Measurements from ENCODE around the gene ZNF620. TPM values are rescaled to one million over a fixed set of nuclear protein-coding genes. Genes with fewer than 3 reads are reported as not detected.
"Not testable (repeated sequence)": the region's sequence is repeated elsewhere in the genome, so short reads cannot be mapped to it uniquely, and the experiment has no call there.

Gene ZNF620
- total and polyA plus RNA-seq, 2 experiments from 2014 or later: 0.32 to 0.86 TPM

GRCh38 chr3:40546816-40547215, 41.0 kb downstream of the ZNF620 start:
- Histone ChIP-seq H4K20me1 (ENCODE audit: insufficient read depth) (no peaks in the 10 kb centered on the region), H3K4me1 (ENCODE audit: insufficient read depth) (peaks cover 3% of the 10 kb centered on the region; the same call in 1 of the 2 replicates), H3K27me3 (replicated peaks; ENCODE audit: insufficient read depth) (no peaks in the 10 kb centered on the region), H3K9me3 (ENCODE audit: low read depth) (no peaks in the 10 kb centered on the region), H3K9me2 (ENCODE audit: insufficient read depth) (peaks cover 7% of the 10 kb centered on the region; the same call in 1 of the 2 replicates), H3K4me3 (no peak overlapping the region), H3K4me2 (ENCODE audit: unreplicated experiment) (no peak overlapping the region), H2AFZ (no peak overlapping the region), H3K9ac (no peak overlapping the region), H3K36me3 (ENCODE audit: low read depth) (no peaks in the 10 kb centered on the region), H3K27ac (no peak overlapping the region), H3K79me2 (ENCODE audit: insufficient read depth) (no peaks in the 10 kb centered on the region), H3F3A (ENCODE audit: insufficient read depth) (peaks cover 10% of the 10 kb centered on the region; the same call in 1 of the 2 replicates)
- in situ Hi-C loops (cut with MboI): no loop called here
- DNase-seq: peak; percentile 88
- no peak for TF ChIP-seq EZH2phosphoT487 (IDR thresholded peaks at IDR 0.05; ENCODE audit: insufficient read depth, low read depth)
- no peak for TF ChIP-seq EZH2 (IDR thresholded peaks at IDR 0.05; ENCODE audit: insufficient read depth, poor library complexity, severe bottlenecking)
- 4 to 13% methylated on average over 1 of the region's 1 CpG for WGBS, 2 experiments (ENCODE audit: low coverage in 1 of 2, low lambda C conversion rate in 2 of 2, missing lambda C conversion rate in 2 of 2)

GRCh38 chr3:40550167-40550566, 44.3 kb downstream of the ZNF620 start:
- Histone ChIP-seq H3K27me3 (replicated peaks; ENCODE audit: insufficient read depth) (no peaks in the 10 kb centered on the region), H2AFZ (no peak overlapping the region), H3K4me1 (ENCODE audit: insufficient read depth) (peaks cover 3% of the 10 kb centered on the region; the same call in 1 of the 2 replicates), H3K9ac (no peak overlapping the region), H3F3A (ENCODE audit: insufficient read depth) (peaks cover 10% of the 10 kb centered on the region; the same call in 1 of the 2 replicates), H3K27ac (no peak overlapping the region), H3K79me2 (ENCODE audit: insufficient read depth) (no peaks in the 10 kb centered on the region), H3K36me3 (ENCODE audit: low read depth) (no peaks in the 10 kb centered on the region), H3K9me2 (ENCODE audit: insufficient read depth) (peaks cover 7% of the 10 kb centered on the region; the same call in 1 of the 2 replicates), H3K9me3 (ENCODE audit: low read depth) (no peaks in the 10 kb centered on the region), H3K4me2 (ENCODE audit: unreplicated experiment) (no peak overlapping the region), H3K4me3 (no peak overlapping the region), H4K20me1 (ENCODE audit: insufficient read depth) (no peaks in the 10 kb centered on the region)
- no peak for TF ChIP-seq EZH2 (IDR thresholded peaks at IDR 0.05; ENCODE audit: insufficient read depth, poor library complexity, severe bottlenecking)
- no peak for TF ChIP-seq EZH2phosphoT487 (IDR thresholded peaks at IDR 0.05; ENCODE audit: insufficient read depth, low read depth)
- in situ Hi-C loops (cut with MboI): no loop called here
- DNase-seq: no peak
- 85 to 96% methylated on average over 1 of the region's 1 CpG for WGBS, 2 experiments (ENCODE audit: low coverage in 1 of 2, low lambda C conversion rate in 2 of 2, missing lambda C conversion rate in 2 of 2)

GRCh38 chr3:40557575-40558161, 51.8 kb downstream of the ZNF620 start:
- Histone ChIP-seq H3K4me3 (no peak overlapping the region), H3K4me1 (ENCODE audit: insufficient read depth) (no peaks in the 10 kb centered on the region), H3K9me3 (ENCODE audit: low read depth) (no peaks in the 10 kb centered on the region), H3K79me2 (ENCODE audit: insufficient read depth) (no peaks in the 10 kb centered on the region), H3F3A (ENCODE audit: insufficient read depth) (no peaks in the 10 kb centered on the region), H3K27ac (no peak overlapping the region), H3K9ac (no peak overlapping the region), H2AFZ (no peak overlapping the region), H3K9me2 (ENCODE audit: insufficient read depth) (no peaks in the 10 kb centered on the region), H3K36me3 (ENCODE audit: low read depth) (no peaks in the 10 kb centered on the region), H3K4me2 (ENCODE audit: unreplicated experiment) (no peak overlapping the region), H3K27me3 (replicated peaks; ENCODE audit: insufficient read depth) (no peaks in the 10 kb centered on the region), H4K20me1 (ENCODE audit: insufficient read depth) (no peaks in the 10 kb centered on the region)
- no peak for DNase-seq
- 71 to 72% methylated on average over 7 of the region's 7 CpGs for WGBS, 2 experiments (ENCODE audit: low coverage in 1 of 2, low lambda C conversion rate in 2 of 2, missing lambda C conversion rate in 2 of 2)
- in situ Hi-C loops (cut with MboI): no loop called here
- TF ChIP-seq EZH2 (IDR thresholded peaks at IDR 0.05; ENCODE audit: insufficient read depth, poor library complexity, severe bottlenecking): no peak
- no peak for TF ChIP-seq EZH2phosphoT487 (IDR thresholded peaks at IDR 0.05; ENCODE audit: insufficient read depth, low read depth)

GRCh38 chr3:40562482-40562881, 56.6 kb downstream of the ZNF620 start:
- H3K36me3 ChIP-seq (ENCODE audit: low read depth); H3K27me3 ChIP-seq (replicated peaks; ENCODE audit: insufficient read depth); H3K27ac ChIP-seq; H3K4me1 ChIP-seq (ENCODE audit: insufficient read depth); H3K79me2 ChIP-seq (ENCODE audit: insufficient read depth); H3K9me3 ChIP-seq (ENCODE audit: low read depth); H3K9me2 ChIP-seq (ENCODE audit: insufficient read depth); DNase-seq; H4K20me1 ChIP-seq (ENCODE audit: insufficient read depth); H3F3A ChIP-seq (ENCODE audit: insufficient read depth); H3K9ac ChIP-seq; in situ Hi-C loops (cut with MboI); H2AFZ ChIP-seq; H3K4me3 ChIP-seq; H3K4me2 ChIP-seq (ENCODE audit: unreplicated experiment): not testable (repeated sequence)
- WGBS, 2 experiments (ENCODE audit: low coverage in 1 of 2, low lambda C conversion rate in 2 of 2, missing lambda C conversion rate in 2 of 2): 60 to 64% methylated on average over 7 to 9 of the region's 9 CpGs

- H3K79me2 ChIP-seq (ENCODE audit: insufficient read depth); H3K36me3 ChIP-seq (ENCODE audit: low read depth); DNase-seq; H2AFZ ChIP-seq; H3K27me3 ChIP-seq (replicated peaks; ENCODE audit: insufficient read depth); H3K4me3 ChIP-seq; H3K4me2 ChIP-seq (ENCODE audit: unreplicated experiment); H4K20me1 ChIP-seq (ENCODE audit: insufficient read depth); H3F3A ChIP-seq (ENCODE audit: insufficient read depth); H3K4me1 ChIP-seq (ENCODE audit: insufficient read depth); H3K9me3 ChIP-seq (ENCODE audit: low read depth); H3K27ac ChIP-seq; H3K9ac ChIP-seq; H3K9me2 ChIP-seq (ENCODE audit: insufficient read depth); in situ Hi-C loops (cut with MboI): not testable (repeated sequence)
- 67 to 70% methylated on average over 5 of the region's 5 CpGs for WGBS, 2 experiments (ENCODE audit: low coverage in 1 of 2, low lambda C conversion rate in 2 of 2, missing lambda C conversion rate in 2 of 2)
These were observed 59.8 kb downstream of the ZNF620 start for GRCh38 chr3:40565629-40566028.

All from GM23248 (cell line).